Fibroblast of upper back skin (primary cell): ENCODE results near the gene DPP6.

Source experiments
- DNase-seq: peaks from one replicate; pipeline ENCODE4 v3.0.0-alpha.2; 2013

The DPP6 gene

DNA sequence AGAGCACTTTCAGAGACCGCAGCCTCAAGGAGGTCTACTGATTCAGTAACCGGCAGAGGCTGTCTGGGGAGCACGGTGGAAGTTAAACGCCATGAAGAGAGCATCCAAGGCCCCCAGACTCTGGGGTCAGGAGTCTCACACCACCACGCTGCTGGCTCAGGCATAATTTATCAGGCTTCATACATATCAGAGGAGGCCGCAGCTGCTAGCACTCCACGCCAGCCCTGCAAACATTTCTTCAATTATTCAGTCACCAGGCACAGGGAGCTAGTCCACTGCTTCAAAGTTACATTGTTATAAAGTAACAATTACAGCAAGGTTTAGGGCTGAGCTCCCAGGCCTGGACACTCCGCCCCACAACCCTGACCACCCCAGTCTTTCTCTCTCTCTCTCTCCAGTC lies 852.9 kb downstream of the DPP6 start:
- DNase-seq: no peak

DNA sequence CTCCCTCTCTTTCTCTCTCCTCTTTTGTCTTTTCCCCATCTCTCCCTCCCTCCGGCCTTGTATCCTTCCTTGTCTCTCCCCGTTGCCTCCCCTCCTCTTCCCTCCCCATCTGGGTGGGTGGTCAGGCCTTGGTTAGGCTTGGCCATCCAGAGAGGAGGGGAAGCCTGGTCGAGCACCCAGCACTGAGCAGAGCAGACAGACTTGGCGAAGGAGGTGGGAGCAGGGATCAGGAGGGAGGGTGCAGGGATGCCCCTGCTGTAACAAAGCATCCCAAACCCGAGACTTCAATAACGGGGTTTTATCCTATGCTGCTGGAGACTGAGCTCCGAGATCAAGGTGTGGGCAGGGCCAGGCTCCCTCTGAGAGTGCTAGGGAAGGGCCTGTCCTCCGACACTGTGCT lies 853.4 kb downstream of the DPP6 start:
- no peak for DNase-seq

DNA sequence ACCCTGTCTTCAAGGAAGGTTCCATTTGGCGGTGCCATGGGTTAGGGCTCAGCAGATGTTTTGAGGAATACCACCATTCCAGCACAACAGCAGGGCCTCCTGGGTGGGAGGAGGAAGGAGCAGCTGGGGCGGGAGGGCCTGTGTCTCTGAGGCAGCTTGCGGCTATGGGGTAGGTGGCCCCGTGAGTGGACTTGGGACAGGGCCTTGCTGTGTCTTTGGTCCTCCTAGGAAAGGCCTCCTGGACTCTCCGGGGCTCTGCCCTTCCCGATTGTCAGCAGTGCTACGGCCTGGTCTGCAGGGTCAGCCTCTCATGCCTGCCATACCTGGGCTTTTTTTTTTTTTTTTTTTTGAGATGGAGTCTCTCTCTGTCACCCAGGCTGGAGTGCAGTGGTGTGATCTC lies 854.0 kb downstream of the DPP6 start:
- DNase-seq: no peak

DNA sequence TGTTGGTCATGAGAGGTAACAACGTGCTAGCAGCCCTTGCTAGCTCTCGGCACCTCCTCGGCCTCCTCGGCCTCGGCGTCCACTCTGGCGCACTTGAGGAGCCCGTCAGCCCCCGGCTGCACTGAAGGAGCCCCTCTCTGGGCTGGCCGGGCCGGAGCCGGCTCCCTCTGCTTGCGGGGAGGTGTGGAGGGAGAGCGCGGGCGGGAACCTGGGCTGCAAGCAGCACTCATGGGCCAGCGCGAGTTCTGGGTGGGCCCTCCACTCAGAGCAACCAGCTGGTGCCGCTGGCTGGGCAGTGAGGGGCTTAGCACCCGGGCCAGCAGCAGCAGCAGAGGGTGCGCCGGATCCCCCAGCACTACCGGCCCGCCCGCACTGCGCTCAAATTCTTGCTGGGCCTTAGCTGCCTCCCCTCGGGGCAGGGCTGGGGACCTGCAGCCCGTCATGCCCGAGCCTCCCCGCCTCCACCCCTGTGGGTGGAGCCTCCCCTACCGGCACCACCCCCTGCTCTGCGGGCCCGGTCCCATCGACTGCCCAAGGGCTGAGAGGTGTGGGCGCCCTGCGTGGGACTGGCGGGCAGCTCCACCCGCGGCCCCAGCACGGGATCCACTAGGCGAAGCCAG lies 854.6 kb downstream of the DPP6 start:
- no peak for DNase-seq

DNA sequence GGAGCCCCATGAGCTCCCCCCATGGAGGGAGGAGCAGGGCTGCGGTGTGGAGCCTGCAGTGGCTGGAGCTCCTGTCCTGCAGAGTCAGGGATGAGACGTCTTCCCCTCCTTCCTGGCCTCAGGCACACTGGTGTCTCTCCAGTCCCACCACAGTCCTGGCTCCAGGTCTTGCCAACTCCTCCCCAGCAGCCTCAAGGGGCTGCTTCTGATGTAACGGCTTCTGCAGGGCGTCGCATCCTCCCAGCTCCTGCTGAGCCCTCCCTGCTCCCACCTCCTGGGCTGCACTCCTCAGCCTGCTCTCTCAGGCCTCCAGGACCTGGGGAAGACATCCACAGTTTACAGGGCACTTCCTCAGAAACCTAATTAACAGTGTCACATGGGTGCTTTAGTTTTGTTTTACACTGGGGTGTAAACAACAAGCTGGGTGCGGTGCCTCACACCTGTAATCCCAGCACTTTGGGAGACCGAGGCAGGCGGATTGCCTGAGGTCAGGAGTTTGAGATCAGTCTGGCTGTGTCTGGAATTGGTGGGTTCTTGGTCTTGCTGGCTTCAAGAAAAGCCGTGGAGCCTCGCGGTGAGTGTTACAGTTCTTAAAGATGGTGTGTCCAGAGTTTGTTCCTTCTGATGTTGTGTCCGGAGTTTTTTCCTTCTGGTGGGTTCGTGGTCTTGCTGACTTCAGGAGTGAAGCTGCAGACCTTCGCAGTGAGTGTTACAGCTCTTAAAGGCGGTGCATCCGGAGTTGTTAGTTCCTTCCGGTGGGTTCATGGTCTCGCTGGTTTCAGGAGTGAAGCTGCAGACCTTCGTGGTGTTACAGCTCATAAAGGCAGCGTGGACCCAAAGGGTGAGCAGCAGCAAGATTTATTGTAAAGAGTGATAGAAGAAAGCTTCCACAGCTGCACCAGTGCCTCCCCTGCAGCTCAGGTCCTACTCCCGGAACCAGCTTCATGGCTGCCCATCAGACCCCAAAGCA lies 855.7 kb downstream of the DPP6 start:
- no peak for DNase-seq

DNA sequence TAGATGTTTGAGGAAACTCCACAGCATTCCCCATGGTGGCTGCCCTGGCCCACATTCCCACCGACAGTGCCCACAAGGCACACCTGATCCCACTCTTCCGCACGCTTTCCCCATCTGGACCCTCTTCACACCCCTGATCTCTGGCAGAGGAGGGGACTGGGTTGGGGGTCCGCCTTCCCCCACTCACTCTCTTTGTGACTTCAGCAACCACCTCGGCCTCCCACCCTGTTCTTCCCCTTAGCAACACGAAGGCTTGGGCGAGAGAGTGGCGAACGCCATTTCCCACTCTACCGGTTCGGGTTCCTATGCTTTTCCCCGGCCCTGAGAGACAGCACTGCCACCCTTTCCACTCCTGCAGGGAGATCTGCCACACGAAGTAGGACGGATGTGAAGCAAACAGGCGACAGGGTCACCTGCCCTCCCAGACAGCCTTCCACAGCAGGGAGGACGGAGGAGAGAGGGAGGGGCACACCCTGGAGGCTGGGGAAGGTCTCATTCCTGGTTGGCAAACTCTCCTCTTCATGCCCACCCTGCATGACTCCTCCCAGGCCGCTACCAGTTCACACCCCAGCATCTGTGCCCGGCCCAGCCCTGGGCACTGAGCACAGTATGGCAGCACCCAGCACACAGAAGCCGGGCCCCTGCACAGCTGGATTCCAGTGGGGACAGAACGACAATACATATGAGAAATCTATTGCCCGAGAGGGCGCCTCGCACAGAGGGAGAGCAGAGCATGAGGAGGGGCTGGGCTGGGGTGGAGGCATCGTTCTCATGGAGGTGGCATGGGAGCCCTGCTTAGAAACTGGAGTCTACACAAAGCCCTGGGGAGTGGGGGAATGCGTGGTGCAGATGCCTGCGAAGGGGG lies 857.3 kb downstream of the DPP6 start:
- DNase-seq: no peak

DNA sequence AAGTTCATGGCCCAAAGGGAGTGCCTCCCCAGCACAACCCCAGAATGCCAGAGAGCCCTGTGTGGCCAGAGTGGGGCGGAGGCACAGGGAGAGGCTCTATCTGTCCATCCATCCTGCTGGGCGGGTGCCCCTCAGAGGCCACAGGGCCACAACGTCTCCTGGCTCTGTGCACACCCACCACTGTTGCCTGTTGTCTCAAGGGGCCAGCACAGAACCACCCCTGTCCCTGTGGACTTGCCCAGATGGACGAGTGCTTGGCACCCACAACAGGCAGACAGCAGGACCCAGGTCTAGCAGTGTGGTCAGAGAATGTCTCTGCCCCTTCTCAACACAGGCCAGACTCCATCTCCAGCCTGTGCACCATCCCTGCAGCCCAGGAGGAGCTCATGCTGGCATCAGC lies 857.9 kb downstream of the DPP6 start:
- no peak for DNase-seq

DNA sequence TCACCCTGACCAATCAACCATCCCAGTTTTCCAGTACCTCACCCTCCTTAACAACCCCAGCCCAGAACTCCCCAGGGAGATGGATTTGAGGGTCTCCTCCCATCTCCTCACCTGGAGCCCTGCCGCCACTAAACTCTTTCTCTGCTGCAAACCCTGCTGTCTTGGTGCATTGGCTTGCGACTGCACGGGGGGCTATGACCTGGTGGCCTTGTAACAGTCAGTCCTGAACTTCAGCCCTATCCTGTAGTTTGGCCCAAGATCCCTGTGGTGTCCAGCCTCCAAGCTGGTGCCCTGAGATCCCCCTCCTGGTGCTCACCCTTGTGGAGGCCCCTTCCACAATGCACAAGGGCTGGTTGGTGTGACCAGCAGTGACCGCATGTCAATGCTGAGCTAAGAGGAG lies 858.8 kb downstream of the DPP6 start:
- no peak for DNase-seq

DNA sequence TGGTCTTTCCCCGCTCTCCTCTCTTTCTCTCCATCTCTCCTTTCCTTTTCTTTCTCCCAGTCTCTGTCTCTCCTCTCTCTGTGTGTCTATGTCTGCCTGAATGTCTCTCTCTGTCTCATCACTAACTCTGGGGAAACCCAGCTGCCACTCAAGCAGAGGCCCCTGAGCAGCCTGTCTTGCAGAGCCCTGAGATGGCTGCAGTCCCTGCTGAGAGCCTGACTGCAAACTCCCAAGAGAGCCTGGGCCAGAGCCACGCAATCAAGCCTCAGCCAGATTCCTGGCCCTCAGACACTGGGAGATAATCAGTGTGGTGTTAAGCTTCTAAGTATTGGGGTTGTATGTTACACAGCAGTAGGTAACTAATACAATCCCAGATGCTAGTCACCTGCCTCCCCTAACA lies 859.2 kb downstream of the DPP6 start:
- no peak for DNase-seq

DNA sequence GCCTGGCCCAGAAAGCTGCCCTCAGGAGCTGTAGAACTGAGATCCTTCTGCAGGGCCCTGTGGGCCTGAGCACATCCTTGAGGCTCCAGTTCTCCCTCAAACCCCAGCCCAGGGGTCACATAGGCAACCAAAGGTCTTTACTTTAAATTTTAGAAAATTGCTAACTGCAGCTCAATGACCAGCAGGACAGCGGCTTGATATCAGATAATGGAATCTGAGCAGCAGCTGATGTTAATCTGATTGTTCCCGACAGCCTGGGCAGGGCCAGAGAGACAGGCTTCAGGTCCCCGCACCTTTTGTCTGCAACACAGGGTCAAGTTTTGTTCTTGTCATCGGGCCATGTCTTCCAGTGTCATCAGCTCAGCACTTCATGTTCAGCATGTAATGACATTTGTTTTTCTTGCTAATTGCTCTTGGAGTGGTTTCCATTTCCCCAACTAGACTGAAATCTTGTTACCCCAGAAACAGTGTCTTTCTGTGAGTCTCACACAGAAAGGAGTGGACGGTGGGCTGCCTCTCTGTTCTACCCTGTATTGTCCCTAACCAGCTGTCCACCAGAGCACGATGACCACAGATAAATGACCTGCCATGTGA lies 859.8 kb downstream of the DPP6 start:
- no peak for DNase-seq

DNA sequence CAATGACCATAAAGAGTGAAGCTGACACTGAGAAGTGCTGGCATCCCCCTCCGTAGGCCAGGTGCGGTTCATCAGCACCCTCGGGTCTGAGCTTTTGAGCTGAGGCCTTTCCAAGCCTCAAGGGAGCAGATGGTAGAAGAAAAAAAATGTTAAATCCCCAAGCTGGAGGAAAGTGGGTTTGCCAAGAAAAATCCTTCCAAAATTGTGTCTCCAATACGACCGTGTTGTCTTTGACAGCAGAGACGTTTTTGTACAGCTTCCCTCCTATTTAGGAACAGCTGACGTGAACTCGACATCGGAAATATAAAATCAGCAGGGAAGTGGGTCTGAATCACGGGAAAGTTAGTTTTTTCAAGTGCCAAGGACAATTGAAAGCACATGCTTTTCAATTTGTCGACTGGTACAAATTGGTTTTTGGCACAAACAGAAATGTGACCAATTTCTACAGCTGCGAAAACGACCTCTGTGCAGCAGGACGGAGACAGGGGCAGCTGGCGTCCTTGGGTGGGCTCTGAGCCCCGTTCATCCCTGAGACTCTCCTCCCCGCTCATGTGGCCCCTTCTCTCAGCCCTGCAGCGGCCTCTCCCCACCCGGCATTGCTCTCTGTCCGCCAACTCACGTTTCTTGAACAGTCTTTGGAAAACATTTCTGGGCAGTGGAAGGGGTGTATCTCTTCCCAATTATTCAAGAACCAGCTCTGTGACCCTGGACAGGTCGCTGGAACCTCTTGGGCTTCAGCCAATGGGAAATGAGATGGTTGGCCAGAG lies 860.9 kb downstream of the DPP6 start:
- DNase-seq: no peak

DNA sequence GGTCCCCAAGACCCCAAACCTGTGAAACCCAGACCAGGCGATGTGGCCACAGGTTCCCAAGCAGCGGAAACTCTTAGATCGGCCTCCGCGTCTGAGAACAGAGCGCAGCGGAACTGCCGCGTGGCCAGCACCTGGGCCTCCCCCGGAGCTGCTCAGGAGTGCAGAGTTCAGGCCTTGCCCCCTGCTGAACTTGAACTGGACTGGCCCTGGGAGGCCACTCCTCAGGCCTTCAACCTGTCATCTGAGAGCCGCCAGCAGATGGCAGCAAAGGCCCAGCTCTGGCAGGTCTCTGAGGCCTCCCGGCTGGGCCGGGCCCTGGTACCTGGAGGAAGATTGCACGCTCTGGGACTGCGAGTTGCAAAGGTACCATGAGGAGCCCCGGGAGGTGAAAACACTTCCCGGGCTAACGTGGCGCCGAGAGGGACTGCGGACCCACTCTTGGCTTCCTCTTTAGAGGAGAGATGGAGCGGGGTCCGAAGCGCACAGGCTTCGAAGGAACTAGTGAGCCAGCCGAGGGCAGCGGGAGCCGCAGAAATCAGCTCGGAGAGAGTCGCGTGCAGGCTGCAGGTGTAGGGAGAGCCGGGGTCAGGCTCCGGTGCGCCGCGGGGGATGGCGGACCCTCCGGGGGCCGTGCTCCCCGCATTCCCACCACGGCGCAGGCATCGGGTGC lies 861.6 kb downstream of the DPP6 start:
- peak; percentile 60 for DNase-seq

DNA sequence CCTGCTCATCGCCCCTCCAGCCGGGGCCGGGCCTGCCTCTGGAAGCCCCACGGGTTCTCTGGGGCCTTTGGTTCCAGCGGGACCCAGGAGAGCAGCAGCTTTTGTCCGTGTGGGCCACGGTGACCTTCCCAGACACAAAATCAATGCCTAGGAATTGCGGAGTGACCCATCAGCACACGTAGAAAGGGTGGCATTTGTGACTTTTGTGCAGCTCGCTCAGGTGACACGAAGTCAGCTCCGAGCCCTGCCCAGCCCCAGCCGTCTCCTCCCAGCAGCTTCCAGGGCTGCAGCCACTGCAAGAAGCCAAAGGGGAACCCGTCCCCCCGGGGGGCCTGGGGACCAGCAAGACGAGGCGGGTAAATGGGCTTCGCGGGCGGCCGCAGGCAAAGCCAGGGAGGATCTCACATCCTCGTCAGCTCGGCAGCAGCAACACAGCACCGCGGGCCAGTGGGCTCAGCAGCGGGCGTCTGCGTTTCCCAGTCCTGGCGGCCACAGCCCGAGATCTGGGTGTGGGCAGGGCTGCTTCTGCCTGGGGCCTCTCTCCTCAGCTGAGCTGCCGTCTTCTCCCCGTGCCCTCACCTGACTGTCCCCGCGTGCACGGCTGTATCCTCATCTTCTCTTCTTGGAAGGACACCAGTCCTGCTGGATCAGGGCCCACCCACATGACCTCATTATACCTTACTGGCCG lies 862.3 kb downstream of the DPP6 start:
- no peak for DNase-seq

DNA sequence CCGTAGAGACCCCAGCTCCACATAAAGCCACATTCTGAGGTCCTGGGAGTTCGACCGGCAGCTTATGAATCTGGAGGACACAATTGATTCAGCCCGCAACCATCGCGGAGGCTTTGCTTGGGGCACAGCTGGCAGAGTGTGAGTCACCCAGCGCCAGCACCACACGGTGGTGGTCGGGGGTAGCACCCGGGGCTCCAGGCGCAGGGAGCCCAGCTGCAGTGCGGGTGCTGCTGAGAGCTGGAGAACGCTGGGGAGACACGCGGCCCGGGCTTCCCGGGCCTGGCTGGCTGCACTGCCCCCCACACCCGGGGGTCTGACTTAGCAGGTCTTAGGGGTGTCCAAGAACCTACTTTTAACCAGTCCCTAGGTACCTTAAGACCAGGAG lies 862.8 kb downstream of the DPP6 start:
- no peak for DNase-seq

DNA sequence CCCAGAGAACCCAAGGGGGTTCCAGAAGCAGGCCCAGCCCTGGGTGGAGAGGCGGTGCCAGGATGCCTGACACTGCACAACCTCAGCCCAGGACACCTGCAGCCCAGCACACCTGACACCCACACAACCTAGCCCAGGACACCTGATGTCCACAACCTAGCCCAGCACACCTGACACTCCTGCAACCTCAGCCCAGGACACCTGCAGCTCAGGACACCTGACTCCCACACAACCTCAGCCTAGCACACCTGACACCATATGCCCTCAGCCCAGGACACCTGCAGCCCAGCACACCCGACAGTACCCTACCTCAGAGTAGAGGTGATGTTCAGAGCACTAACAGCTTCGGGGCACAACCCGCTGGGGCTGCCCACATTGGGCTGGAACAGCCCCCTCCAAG lies 863.4 kb downstream of the DPP6 start:
- no peak for DNase-seq

DNA sequence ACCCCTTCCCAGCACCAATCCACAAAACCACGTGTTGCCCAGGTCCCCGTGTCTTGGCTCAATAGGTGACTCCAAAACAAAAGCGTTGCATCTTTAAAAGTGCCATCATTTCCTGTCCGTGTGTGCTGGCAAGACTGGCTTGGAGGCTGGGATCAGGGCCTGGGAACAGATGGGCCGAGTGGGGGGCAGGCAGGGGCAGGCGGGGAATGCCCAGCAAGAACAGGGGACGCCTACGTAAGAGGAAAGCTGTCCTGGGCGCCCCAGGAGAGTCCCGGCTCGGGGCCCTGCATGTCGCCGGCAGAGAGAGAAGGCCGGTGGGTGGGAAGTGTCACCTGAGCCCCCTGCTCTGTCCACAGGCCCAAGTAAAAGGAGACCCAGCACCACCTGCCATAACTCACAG lies 864.2 kb downstream of the DPP6 start:
- no peak for DNase-seq

DNA sequence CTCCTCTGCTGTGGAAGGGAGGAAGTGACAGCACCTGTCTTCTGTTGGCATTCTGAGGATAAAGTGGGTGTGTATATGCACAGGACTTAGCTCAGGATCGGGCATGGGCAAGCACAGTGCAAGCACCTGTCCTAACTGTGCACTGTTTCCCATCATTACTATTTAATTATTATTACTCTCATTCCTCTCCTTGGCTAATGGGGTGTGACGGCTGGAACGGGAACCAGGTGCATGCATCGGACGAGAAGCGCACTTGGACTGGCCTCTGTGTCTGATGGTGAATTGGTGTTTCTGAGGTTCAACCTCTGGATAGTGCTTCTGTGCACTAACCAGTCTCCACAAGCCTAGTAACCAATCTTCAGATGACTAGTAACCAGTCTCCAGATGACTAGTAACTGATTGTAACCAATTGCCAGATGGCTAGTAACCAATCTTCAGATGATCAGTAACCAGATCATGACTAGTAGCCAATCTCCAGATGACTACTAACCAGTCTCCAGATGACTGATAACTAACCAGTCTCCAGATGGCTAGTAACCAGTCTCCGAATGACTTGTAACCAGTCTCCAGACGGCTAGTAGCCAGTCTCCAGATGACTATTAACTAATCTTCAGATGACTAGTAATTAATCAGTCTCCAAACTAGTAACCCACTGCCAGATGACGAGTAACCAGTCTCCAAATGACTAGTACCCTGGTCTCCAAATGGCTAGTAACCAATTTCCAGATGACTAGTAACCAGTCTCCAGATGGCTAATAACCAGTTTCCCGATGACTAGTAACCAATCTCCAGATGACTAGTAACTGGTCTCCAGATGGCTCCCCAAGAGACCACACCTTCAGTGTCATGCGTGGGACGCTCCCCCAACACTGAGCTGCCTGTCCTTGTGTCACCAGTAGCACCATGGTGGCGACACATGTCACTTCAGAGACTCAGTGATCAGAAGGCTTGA lies 864.9 kb downstream of the DPP6 start:
- DNase-seq: no peak

DNA sequence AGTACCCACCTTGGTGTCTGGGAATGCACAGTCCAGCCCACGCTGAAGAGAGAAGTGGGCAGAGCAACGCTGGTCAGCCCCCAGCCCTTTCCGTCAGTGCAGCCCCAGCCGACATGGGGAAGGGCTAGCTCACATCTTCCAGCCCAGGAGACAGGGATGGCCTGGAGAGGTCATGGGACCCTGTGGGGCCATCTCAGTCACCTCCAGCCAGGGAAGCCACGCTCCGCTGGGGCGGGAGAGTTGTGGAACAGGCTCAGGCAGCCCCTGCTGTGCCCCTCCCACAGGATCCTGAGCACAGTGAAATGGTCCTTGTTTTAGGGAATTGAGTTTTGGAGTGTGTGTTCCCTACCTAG lies 865.6 kb downstream of the DPP6 start:
- no peak for DNase-seq

DNA sequence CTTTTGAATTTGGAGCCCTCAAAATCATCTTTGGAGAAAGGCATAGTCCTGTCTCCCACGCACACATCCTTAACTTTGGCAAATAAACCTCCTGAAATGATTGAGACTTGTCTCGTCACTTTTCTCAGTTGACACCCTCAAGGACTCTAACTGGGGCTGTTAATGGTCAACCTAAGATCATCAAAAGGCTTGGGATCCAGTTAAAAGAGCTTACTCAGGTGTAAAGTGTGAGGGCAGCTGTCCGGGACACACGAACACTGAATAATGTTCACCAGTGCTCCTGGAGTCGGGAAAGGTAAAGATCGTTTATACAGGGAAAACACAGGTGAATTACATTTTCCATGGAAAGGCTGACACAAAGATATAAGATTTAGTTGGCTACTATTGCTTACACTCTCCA lies 866.1 kb downstream of the DPP6 start:
- no peak for DNase-seq

DNA sequence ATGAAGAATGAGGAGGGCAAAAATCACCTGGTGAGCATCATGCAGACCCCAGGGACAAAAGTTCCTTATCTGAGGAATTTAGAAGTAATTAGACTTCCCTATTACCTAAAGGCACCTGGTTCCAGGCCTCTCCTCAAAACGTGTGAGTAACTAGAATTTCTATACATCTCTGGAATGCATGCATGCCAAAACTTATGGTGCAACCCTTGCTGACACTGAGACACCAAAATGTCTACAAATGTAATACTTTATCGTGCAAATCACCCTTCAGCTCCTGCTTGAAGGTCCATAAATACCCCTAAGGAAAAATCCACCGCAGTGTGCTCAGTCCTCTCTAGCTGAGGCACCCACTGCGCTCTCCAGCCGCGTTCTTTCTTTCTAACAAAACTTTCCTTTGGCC lies 866.5 kb downstream of the DPP6 start:
- DNase-seq: no peak
